H9 (cell line): Measurements from ENCODE around the gene MAP2K1. TPM values are rescaled to one million over a fixed set of nuclear protein-coding genes. Genes with fewer than 3 reads are reported as not detected.

Experiments used
- DNase-seq: peaks from one replicate; pipeline ENCODE4 v3.0.0-alpha.2; 2017
- H2AFZ ChIP-seq: one replicate; pipeline ENCODE4 v1.6.1; 2013; ENCODE audit warnings: mild to moderate bottlenecking, low read length, control low read depth, moderate library complexity
- H2AK5ac ChIP-seq: 2 replicates; pipeline ENCODE4 v1.6.1; 2013; ENCODE audit warnings: low read length, control low read depth, mixed read lengths; ENCODE audit not compliant: insufficient read length
- H2BK120ac ChIP-seq: one replicate; pipeline ENCODE4 v1.6.1; 2013; ENCODE audit warnings: low read depth, mild to moderate bottlenecking, low read length, control low read depth, inconsistent platforms; ENCODE audit not compliant: poor library complexity, severe bottlenecking
- H2BK12ac ChIP-seq: 2 replicates; pipeline ENCODE4 v1.6.1; 2013; ENCODE audit warnings: low read length, control low read depth, mixed read lengths, low read depth; ENCODE audit not compliant: insufficient read length
- H2BK15ac ChIP-seq: 2 replicates; pipeline ENCODE4 v1.6.1; 2013; ENCODE audit warnings: low read depth, low read length, control low read depth
- H2BK20ac ChIP-seq: one replicate; pipeline ENCODE4 v1.6.1; 2013; ENCODE audit warnings: low read depth, mild to moderate bottlenecking, low read length, control low read depth, inconsistent platforms; ENCODE audit not compliant: poor library complexity, severe bottlenecking
- H2BK5ac ChIP-seq: 2 replicates; pipeline ENCODE4 v1.6.1; 2013; ENCODE audit warnings: low read length, control low read depth, mixed read lengths; ENCODE audit not compliant: insufficient read length
- H3K14ac ChIP-seq: 2 replicates; pipeline ENCODE4 v1.6.1; 2013; ENCODE audit warnings: low read length, control low read depth; ENCODE audit not compliant: insufficient read depth
- H3K18ac ChIP-seq: 2 replicates; pipeline ENCODE4 v1.6.1; 2013; ENCODE audit warnings: low read depth, mild to moderate bottlenecking, mixed read lengths, low read length, control low read depth; ENCODE audit not compliant: insufficient read length
- H3K23ac ChIP-seq: 2 replicates; pipeline ENCODE4 v1.6.1; 2013; ENCODE audit warnings: low read length, control low read depth, mixed read lengths, low read depth; ENCODE audit not compliant: insufficient read length
- H3K23me2 ChIP-seq: 2 replicates; pipeline ENCODE4 v1.6.1; 2013; ENCODE audit warnings: low read depth, mild to moderate bottlenecking, mixed read lengths, low read length, control low read depth; ENCODE audit not compliant: insufficient read length, poor library complexity, severe bottlenecking
- H3K27ac ChIP-seq: 2 replicates; pipeline ENCODE4 v1.5.1; 2013; ENCODE audit warnings: low read length, control low read depth, mixed read lengths, low read depth; ENCODE audit not compliant: insufficient read length
- H3K27me3 ChIP-seq: 2 replicates; pipeline ENCODE4 v1.6.1; 2013; ENCODE audit warnings: low read length, control low read depth, inconsistent platforms; ENCODE audit not compliant: insufficient read depth
- H3K4ac ChIP-seq: 2 replicates; pipeline ENCODE4 v1.6.1; 2013; ENCODE audit warnings: low read depth, mild to moderate bottlenecking, control low read depth, inconsistent platforms, low read length, moderate library complexity
- H3K4me1 ChIP-seq: 2 replicates; pipeline ENCODE4 v1.6.1; 2013; ENCODE audit warnings: low read length, control low read depth, inconsistent platforms; ENCODE audit not compliant: insufficient read depth
- H3K4me2 ChIP-seq: 2 replicates; pipeline ENCODE4 v1.6.1; 2013; ENCODE audit warnings: low read length, control low read depth, mixed read lengths; ENCODE audit not compliant: insufficient read length, insufficient read depth
- H3K56ac ChIP-seq: 2 replicates; pipeline ENCODE4 v1.6.1; 2013; ENCODE audit warnings: low read depth, mild to moderate bottlenecking, mixed read lengths, low read length, control low read depth; ENCODE audit not compliant: insufficient read length
- H3K79me1 ChIP-seq: 2 replicates; pipeline ENCODE4 v1.6.1; 2013; ENCODE audit warnings: low read depth, mild to moderate bottlenecking, moderate library complexity, low read length, control low read depth, inconsistent platforms; ENCODE audit not compliant: insufficient read depth, poor library complexity, severe bottlenecking
- H3K79me2 ChIP-seq: 2 replicates; pipeline ENCODE4 v1.6.1; 2013; ENCODE audit warnings: low read length, control low read depth, inconsistent platforms; ENCODE audit not compliant: insufficient read depth
- H3K9ac ChIP-seq: 2 replicates; pipeline ENCODE4 v1.6.1; 2013; ENCODE audit warnings: low read length, control low read depth, mixed read lengths; ENCODE audit not compliant: insufficient read length; ENCODE audit errors: extremely low read depth
- H3K9me3 ChIP-seq: one replicate; pipeline ENCODE4 v1.6.1; 2013; ENCODE audit warnings: low read depth, low read length, inconsistent platforms; ENCODE audit not compliant: control insufficient read depth
- H3T11ph ChIP-seq: one replicate; pipeline ENCODE4 v1.6.1; 2013; ENCODE audit warnings: mild to moderate bottlenecking, low read length, control low read depth, inconsistent platforms
- H4K20me1 ChIP-seq: one replicate; pipeline ENCODE4 v1.6.1; 2013; ENCODE audit not compliant: control insufficient read depth, insufficient read length, insufficient read depth
- H4K5ac ChIP-seq: 2 replicates; pipeline ENCODE4 v1.6.1; 2013; ENCODE audit warnings: low read depth, mild to moderate bottlenecking, mixed read lengths, low read length, control low read depth; ENCODE audit not compliant: insufficient read length
- H4K8ac ChIP-seq: replicated peaks from 2 replicates; pipeline ENCODE4 v1.6.1; 2013; ENCODE audit warnings: low read length, control low read depth, mixed read lengths, low read depth; ENCODE audit not compliant: insufficient read length
- H4K91ac ChIP-seq: 2 replicates; pipeline ENCODE4 v1.6.1; 2013; ENCODE audit warnings: low read depth, mild to moderate bottlenecking, moderate library complexity, mixed read lengths, low read length, control low read depth; ENCODE audit not compliant: insufficient read length
- H3K27ac Mint-ChIP-seq, 3 experiments: 2 replicates in 2 of 3; 3 replicates in 1 of 3; pipeline ENCODE4 v1.8.0; 2020 to 2021; ENCODE audit warnings: mixed read lengths in 3 of 3, mild to moderate bottlenecking in 1 of 3, moderate library complexity in 1 of 3
- H3K27me3 Mint-ChIP-seq: 2 replicates; pipeline ENCODE4 v1.8.0; 2021; ENCODE audit warnings: low read depth, mild to moderate bottlenecking, moderate library complexity, mixed read lengths
- H3K36me3 Mint-ChIP-seq, 3 experiments: 2 replicates in 2 of 3; 3 replicates in 1 of 3; pipeline ENCODE4 v1.8.0; 2020 to 2021; ENCODE audit warnings: low read depth in 3 of 3, mixed read lengths in 3 of 3; ENCODE audit not compliant: insufficient read depth in 1 of 3
- H3K4me1 Mint-ChIP-seq, 2 experiments: 2 replicates each; pipeline ENCODE4 v1.8.0; 2020; ENCODE audit warnings: mixed read lengths in 2 of 2
- H3K4me3 Mint-ChIP-seq, 2 experiments: 2 replicates in 1 of 2; 3 replicates in 1 of 2; pipeline ENCODE4 v1.8.0; 2020 to 2021; ENCODE audit warnings: mild to moderate bottlenecking in 2 of 2, mixed read lengths in 2 of 2, moderate library complexity in 1 of 2
- H3K9me3 Mint-ChIP-seq, 2 experiments: 2 replicates in 1 of 2; 3 replicates in 1 of 2; pipeline ENCODE4 v1.8.0; 2020; ENCODE audit warnings: mild to moderate bottlenecking in 2 of 2, mixed read lengths in 2 of 2, moderate library complexity in 1 of 2
- CTCF ChIP-seq: fragments of 200-600 bp; sonication (generic); conservative IDR thresholded peaks from 3 replicates; pipeline ENCODE4 v1.8.0; 2021; ENCODE audit warnings: antibody characterized with exemption, mild to moderate bottlenecking
- WGBS: extraction: QIAGEN DNeasy Blood & Tissue Kit; methylation state at CpG from one replicate; pipeline ENCODE4 v1.1.7; 2013; ENCODE audit warnings: missing lambda C conversion rate, low lambda C conversion rate, mixed read lengths; ENCODE audit not compliant: insufficient read length; ENCODE audit errors: extremely low coverage; 5-methylcytosine and 5-hydroxymethylcytosine counted together
- total RNA-seq: library from RNA; stranded (reverse); gene quantifications from 2 replicates; pipeline ENCODE4 v1.2.1, GENCODE V29; 2021

MAP2K1 gene
- total RNA-seq, 1 experiment from 2014 or later: 50.8 TPM

GRCh38 chr15:66404122-66404521 lies 17.4 kb downstream of the MAP2K1 start:
- H3K18ac ChIP-seq: no peak overlapping the region
- H3K4me1 ChIP-seq: peaks cover 19% of the 10 kb centered on the region; the same call in 1 of the 2 replicates
- H3K23ac ChIP-seq: no peak overlapping the region
- H3K9ac ChIP-seq: peak overlapping the region; percentile 1
- no peak overlapping the region for H4K8ac ChIP-seq
- no peaks in the 10 kb centered on the region for H3K9me3 ChIP-seq
- WGBS: no CpG with 5 or more reads among the region's 8 CpGs
- no peak overlapping the region for H3K4ac ChIP-seq
- no peak overlapping the region for H2BK20ac ChIP-seq
- H4K20me1 ChIP-seq: no peaks in the 10 kb centered on the region
- peaks cover 58 to 74% of the 10 kb centered on the region in 2 experiments for H3K4me1 Mint-ChIP-seq
- H3K27me3 Mint-ChIP-seq: no peaks in the 10 kb centered on the region
- H3K27ac Mint-ChIP-seq: peak overlapping the region; percentile 94 to 96 (median 95)
- no peak overlapping the region for H2BK120ac ChIP-seq
- H3K9me3 Mint-ChIP-seq: no peaks in the 10 kb centered on the region
- no peak overlapping the region for H2BK5ac ChIP-seq
- peaks cover 17% of the 10 kb centered on the region; the same call in 1 of the 2 replicates for H3K79me2 ChIP-seq
- no peak overlapping the region for H3K4me2 ChIP-seq
- H4K91ac ChIP-seq: no peak overlapping the region
- H3K14ac ChIP-seq: 0 out of 2 replicates have a peak overlapping the region, but pooled peaks have one; percentile 16
- DNase-seq: no peak
- no peak overlapping the region for H2BK15ac ChIP-seq
- no peaks in the 10 kb centered on the region for H3K27me3 ChIP-seq
- H3K79me1 ChIP-seq: peaks cover 3% of the 10 kb centered on the region
- no peak overlapping the region for H2AK5ac ChIP-seq
- TF ChIP-seq CTCF: no peak
- H3K23me2 ChIP-seq: no peaks in the 10 kb centered on the region
- no peak overlapping the region for H2BK12ac ChIP-seq
- peaks cover 3 to 8% (median 6%) of the 10 kb centered on the region in 3 experiments; a peak in 5 of 7 replicates for H3K36me3 Mint-ChIP-seq
- H3K4me3 Mint-ChIP-seq: peak overlapping the region in 1 of 2 experiments; percentile 15; a peak in 1 of 5 replicates
- H3K27ac ChIP-seq: peak overlapping the region; percentile 81
- H4K5ac ChIP-seq: no peak overlapping the region
- H3K56ac ChIP-seq: no peak overlapping the region
- H3T11ph ChIP-seq: no peak overlapping the region
- H2AFZ ChIP-seq: no peak overlapping the region
